AG04450 (cell line): ENCODE measurements around the gene ROPN1L. TPM values are rescaled to one million over a fixed set of nuclear protein-coding genes. Genes with fewer than 3 reads are reported as not detected.

Source experiments
- CTCF ChIA-PET: fragments of 300-600, 350-600 bp; formaldehyde crosslinking; extraction: SDS; loops from one replicate; lab custom pipeline; 2022; ENCODE audit warnings: antibody characterized with exemption, inconsistent platforms; lab: Charles Lee
- POLR2A ChIA-PET: fragments of 350-600 bp; formaldehyde crosslinking; extraction: SDS; loops from one replicate; lab custom pipeline; 2021; ENCODE audit warnings: antibody characterized with exemption, inconsistent platforms; lab: Yijun Ruan, JAX
- DNase-seq: peaks from one replicate; pipeline ENCODE4 v3.0.0-alpha.2; 2011; ENCODE audit warnings: low read depth, low spot score
- H3K27ac ChIP-seq: one replicate; pipeline ENCODE4 v1.5.1; 2012; ENCODE audit warnings: low read depth, low read length, control low read depth
- H3K27me3 ChIP-seq: one replicate; pipeline ENCODE4 v1.6.0; 2012; ENCODE audit warnings: low read length; ENCODE audit not compliant: control insufficient read depth, insufficient read depth
- H3K4me3 ChIP-seq: 2 replicates; pipeline ENCODE4 v1.5.1; 2011; ENCODE audit warnings: mild to moderate bottlenecking, low read depth, low read length, control low read depth
- H3K9me3 ChIP-seq: 2 replicates; pipeline ENCODE4 v1.5.1; 2012; ENCODE audit warnings: low read length; ENCODE audit not compliant: control insufficient read depth, insufficient read depth
- polyA plus RNA-seq: library from polyadenylated mRNA; depleted of rRNA; stranded (reverse); fragments of >200 nt; gene quantifications from 2 replicates; pipeline ENCODE4 v1.2.3, GENCODE V29; 2011
- TF ChIP-seq, protein P1 (sequence below): IDR thresholded peaks from 2 replicates; pipeline ENCODE4 v1.5.1; 2011; ENCODE audit warnings: low read depth, low read length, control low read depth, inconsistent platforms

The ROPN1L gene
- polyA plus RNA-seq, 1 experiment, result 0.24 TPM

DNA sequence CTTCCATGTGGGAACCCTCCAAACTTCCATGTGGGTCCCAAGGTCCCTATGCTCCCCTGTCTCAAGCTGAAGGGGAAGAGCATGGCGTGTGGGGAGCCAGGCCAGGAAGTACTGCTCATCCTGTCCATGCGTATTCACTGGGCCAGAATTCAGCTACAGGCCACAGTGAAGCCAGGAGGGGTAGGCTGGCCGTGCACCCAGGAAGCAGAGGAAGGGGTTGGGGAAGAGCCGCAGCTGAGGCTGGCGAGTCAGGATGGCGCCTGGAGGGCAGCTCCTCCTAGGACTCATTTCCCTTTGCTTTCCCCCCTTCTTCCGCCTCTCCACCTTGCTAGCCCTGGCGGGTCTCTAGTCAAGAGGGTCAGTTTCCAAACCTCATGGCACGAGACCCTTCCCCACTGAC is 57.4 kb downstream of the ROPN1L start:
- H3K27me3 ChIP-seq, result no peaks in the 10 kb centered on the region
- ChIA-PET POLR2A (no interaction called here), CTCF (interaction anchor here (0.9 to 1.2 kb wide), 3 partner anchors 9 to 15 kb away, joined by 3 to 5 read pairs (median 3); no protein-coding TSS in a partner anchor)
- no peak overlapping the region for H3K4me3 ChIP-seq
- no peak overlapping the region for H3K27ac ChIP-seq
- no peak for DNase-seq
- TF ChIP-seq, protein P1, sequence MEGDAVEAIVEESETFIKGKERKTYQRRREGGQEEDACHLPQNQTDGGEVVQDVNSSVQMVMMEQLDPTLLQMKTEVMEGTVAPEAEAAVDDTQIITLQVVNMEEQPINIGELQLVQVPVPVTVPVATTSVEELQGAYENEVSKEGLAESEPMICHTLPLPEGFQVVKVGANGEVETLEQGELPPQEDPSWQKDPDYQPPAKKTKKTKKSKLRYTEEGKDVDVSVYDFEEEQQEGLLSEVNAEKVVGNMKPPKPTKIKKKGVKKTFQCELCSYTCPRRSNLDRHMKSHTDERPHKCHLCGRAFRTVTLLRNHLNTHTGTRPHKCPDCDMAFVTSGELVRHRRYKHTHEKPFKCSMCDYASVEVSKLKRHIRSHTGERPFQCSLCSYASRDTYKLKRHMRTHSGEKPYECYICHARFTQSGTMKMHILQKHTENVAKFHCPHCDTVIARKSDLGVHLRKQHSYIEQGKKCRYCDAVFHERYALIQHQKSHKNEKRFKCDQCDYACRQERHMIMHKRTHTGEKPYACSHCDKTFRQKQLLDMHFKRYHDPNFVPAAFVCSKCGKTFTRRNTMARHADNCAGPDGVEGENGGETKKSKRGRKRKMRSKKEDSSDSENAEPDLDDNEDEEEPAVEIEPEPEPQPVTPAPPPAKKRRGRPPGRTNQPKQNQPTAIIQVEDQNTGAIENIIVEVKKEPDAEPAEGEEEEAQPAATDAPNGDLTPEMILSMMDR, result no peak
- H3K9me3 ChIP-seq, result peaks cover 11% of the 10 kb centered on the region

DNA sequence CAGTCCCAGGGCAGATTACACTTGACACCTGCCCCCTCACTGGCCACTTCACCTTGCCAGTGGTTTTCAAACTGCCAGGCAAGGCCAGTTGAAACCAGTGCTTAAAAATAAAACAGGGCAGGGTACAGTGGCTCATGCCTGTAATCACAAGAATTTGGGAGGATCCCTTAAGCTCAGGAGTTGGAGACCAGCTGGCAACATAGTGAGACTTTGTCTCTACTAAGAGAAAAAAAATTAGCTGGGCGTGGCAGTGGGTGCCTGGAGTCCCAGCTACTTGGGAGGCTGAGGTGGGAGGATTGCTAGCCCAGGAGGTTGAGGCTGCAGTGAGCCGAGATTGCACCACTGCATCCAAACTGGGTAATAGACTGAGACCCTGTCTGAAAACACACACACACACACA is 58.1 kb downstream of the ROPN1L start:
- ChIA-PET POLR2A (no interaction called here), CTCF (interaction anchor here (0.8 kb wide), 1 partner anchor 9 kb away, joined by 3 read pairs; no protein-coding TSS in a partner anchor)
- no peak overlapping the region for H3K4me3 ChIP-seq
- no peak for DNase-seq
- TF ChIP-seq, protein P1, result no peak
- H3K27me3 ChIP-seq, result no peaks in the 10 kb centered on the region
- H3K9me3 ChIP-seq, result peaks cover 4% of the 10 kb centered on the region
- H3K27ac ChIP-seq, result no peak overlapping the region

DNA sequence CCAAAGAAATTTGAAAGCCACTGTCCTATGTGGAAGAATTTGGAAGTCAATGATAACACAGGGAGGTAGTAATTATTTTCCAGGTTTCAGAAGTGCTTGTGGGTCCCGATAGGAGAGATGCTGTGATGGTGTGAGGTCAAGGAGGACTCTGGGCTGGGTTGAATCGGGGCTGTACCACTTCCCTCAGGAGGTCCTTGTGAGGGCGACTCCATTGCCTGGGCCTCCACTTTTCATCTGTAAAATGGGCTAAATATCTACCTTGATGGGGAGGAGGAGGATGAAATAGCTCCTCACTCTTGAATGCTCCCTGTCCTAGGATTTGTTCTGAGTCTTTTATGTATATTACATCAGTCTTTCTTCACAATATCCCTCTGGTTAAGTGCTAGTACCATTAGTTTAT is 59.0 kb downstream of the ROPN1L start:
- no peaks in the 10 kb centered on the region for H3K9me3 ChIP-seq
- H3K27me3 ChIP-seq, result no peaks in the 10 kb centered on the region
- ChIA-PET POLR2A (no interaction called here), CTCF (interaction anchor here (0.7 to 2.3 kb wide), 4 partner anchors 8 to 164 kb away, joined by 3 to 8 read pairs (median 4); no protein-coding TSS in a partner anchor)
- no peak for DNase-seq
- TF ChIP-seq, protein P1, result no peak
- H3K27ac ChIP-seq, result no peak overlapping the region
- no peak overlapping the region for H3K4me3 ChIP-seq

DNA sequence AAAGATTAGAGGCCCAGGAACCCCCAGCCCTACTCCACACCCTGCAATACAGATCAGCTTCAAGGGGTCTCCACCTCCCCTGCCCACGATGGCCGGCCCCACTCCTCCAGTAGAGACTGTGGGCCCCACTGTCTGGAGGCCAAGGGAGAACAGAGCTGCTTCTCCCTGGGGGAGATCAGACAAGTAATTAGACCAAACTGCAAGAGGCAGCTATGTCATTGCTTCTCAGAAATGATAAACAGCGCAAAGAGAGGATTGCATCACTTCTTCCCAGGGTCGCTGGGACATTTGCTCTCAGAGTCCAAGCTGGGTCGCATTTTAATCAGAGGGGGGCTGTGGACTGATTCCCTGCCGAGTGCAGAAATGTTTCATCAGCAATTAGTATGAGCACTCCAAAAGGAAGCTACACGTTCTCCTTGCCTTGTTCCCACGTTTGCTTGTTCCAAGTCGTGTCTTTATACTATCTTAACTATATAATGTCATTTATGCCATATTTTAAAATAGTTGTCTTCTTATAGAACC is 59.9 kb downstream of the ROPN1L start:
- H3K27ac ChIP-seq, result no peak overlapping the region
- POLR2A ChIA-PET, result interaction anchor here (0.6 kb wide), 1 partner anchor 92 kb away, joined by 11 read pairs; no protein-coding TSS in a partner anchor
- CTCF ChIA-PET, result interaction anchor here (0.7 to 2.3 kb wide), 3 partner anchors 49 to 163 kb away, joined by 3 to 8 read pairs (median 5); no protein-coding TSS in a partner anchor
- H3K4me3 ChIP-seq, result no peak overlapping the region
- H3K27me3 ChIP-seq, result no peaks in the 10 kb centered on the region
- H3K9me3 ChIP-seq, result no peaks in the 10 kb centered on the region
- DNase-seq, result no peak
- TF ChIP-seq, protein P1, result no peak

DNA sequence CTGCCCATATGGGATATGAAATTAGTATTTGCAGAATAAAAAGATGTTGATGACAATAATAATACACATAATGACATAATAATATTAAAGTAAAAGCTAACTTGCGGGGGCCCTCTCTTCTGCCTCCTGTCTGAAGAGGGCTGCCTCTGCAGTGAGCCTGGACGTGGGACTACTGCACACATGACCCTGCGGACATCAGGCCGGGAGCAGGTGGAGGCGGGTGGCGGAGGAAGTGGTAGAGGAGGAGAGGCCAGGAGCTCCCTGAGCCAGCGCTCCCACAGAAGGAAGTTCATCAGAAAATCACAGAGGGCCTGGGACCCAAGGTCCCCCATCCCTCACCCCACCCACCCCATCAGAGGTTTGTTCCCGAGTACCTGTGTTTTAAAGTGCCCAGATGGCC is 60.5 kb downstream of the ROPN1L start:
- DNase-seq, result no peak
- Histone ChIP-seq H3K4me3 (no peak overlapping the region), H3K27ac (no peak overlapping the region), H3K9me3 (no peaks in the 10 kb centered on the region), H3K27me3 (no peaks in the 10 kb centered on the region)
- ChIA-PET CTCF (interaction anchor here (1.5 to 2.3 kb wide), 2 partner anchors 49 to 125 kb away, joined by 5 to 8 read pairs; no protein-coding TSS in a partner anchor), POLR2A (interaction anchor here (0.6 kb wide), 1 partner anchor 92 kb away, joined by 11 read pairs; no protein-coding TSS in a partner anchor)
- TF ChIP-seq, protein P1, result no peak
